Activated CD4-positive, alpha-beta T cell treated with anti-CD3 and anti-CD28 coated beads, Interleukin-2, Interleukin-4, amounts not matched to agents 100 ng/mL and 50 ng/mL, durations not matched to agents 16 hours and 8 hours (primary cell): Measurements from ENCODE around the gene GOLGA6L10.
"Not testable (repeated sequence)": the region's sequence is repeated elsewhere in the genome, so short reads cannot be mapped to it uniquely, and the experiment has no call there.

Experiments
- DNase-seq: peaks from one replicate; pipeline ENCODE4 v3.0.0-alpha.2; 2020; ENCODE audit warnings: low spot score

GOLGA6L10 gene

GRCh38 chr15:82349375-82349774 is at the start of gene GOLGA6L10:
TSS of gene GOLGA6L10 (minus strand) at chr15:82349475. CDS start at chr15:82349375, 100 bp downstream.
- DNase-seq: not testable (repeated sequence)

DNA sequence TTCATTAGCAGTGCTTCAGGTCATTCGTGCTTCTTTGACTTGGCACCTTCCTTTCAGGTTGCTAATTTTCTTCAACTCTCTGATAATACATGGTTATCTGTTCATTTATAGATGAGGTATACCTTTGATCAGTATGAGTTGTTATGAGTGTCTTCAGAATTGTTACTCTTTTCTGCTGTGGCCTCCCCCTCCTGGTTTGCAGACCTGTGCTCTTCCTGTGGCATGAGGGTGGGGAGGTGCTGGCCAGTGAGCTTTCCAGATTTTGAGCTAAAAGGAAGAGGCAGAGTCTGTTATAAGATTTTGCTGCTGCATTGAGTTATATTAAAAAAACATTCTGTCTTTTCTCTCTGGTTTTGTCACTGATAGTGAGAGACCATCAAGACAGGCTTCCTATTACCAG is 49.5 kb upstream of the GOLGA6L10 start:
- no peak for DNase-seq

GRCh38 chr15:82397817-82398216 is 48.5 kb upstream of the GOLGA6L10 start:
- no peak for DNase-seq

GRCh38 chr15:82395788-82396187 is 46.5 kb upstream of the GOLGA6L10 start:
- not testable (repeated sequence) for DNase-seq

- DNase-seq: no peak
Observed at GRCh38 chr15:82393671-82394070, 44.4 kb upstream of the GOLGA6L10 start.

- DNase-seq: not testable (repeated sequence)
Observed at GRCh38 chr15:82392077-82392476, 42.8 kb upstream of the GOLGA6L10 start.

GRCh38 chr15:82390152-82390551 is 40.9 kb upstream of the GOLGA6L10 start:
- not testable (repeated sequence) for DNase-seq

DNA sequence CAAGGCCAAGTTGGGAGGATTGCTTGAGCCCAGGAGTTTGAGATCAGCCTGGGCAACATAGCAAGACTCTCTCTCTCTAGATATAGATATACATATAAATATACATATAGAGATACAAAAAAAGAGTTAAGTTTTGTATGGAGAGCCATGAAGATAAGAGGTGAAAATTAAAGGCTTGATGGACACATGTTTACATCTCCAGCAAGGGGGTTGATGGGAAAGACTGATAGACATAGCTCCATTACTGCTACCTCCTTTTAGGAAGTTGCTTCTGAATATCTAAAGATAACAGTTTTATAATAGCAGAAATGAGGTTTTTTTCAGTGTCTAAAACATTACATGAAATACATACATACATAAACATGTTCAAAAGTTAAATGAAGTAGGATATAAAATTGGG is 37.9 kb upstream of the GOLGA6L10 start:
- DNase-seq: not testable (repeated sequence)

- not testable (repeated sequence) for DNase-seq
Observed at GRCh38 chr15:82381330-82381955, 32.2 kb upstream of the GOLGA6L10 start.

DNA sequence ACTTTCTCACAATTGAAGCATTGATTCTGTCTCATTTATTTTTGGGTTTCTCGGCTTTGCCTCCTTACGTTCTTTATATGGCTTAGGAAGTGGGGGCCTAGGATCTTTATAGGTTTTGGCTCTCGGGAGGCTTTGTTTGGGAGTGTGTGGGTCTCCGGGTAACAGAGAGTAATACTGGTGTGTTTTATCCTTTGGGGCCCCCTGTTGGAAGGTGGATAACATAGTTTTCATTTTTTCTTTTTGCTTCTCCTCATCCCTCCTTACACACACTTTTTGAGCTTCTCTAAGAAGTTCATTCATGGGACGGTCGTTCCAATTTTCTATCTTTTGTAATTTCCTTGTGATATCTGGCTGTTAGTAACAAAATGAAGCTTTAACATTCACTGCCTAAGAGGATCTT is 30.3 kb upstream of the GOLGA6L10 start:
- DNase-seq: not testable (repeated sequence)

GRCh38 chr15:82373661-82374060 is 24.4 kb upstream of the GOLGA6L10 start:
- not testable (repeated sequence) for DNase-seq

DNA sequence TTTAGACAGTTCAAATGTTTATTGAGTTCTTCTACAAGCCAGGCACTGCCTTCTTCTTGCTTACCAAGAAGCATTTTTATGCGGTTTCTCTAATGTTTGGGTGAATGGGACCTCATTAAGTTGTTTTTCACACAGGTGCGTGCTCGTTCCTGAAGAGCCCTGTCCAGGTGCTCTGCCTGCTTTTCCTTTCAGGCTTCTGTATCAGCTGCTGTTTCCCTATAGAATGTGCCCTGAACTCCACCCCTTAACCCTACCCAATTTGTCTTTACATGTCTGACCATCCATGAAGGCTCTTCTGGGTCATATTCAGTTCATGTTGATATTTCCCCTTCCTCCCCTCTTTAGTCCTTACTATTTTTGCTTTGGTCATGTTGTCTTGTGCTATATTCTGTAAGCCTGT is 22.4 kb upstream of the GOLGA6L10 start:
- DNase-seq: no peak

DNA sequence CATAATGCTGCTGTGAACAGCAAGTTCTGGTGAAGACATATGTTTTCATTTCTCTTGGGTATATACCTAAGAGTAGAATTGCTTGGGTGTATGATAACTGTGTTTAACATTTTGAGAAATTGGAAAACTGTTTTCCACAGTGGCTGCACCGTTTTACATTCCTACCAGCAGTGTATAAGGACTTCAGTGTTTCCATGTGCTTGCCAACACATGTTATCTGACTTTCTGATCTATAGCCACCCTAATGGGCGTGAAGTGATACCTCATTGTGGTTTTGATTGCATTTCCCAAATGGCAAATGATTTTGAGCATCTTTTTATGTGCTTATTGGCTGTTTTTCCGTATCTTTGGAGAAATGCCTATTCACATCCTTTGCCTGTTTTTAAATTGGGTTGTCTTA is 18.5 kb upstream of the GOLGA6L10 start:
- not testable (repeated sequence) for DNase-seq

DNA sequence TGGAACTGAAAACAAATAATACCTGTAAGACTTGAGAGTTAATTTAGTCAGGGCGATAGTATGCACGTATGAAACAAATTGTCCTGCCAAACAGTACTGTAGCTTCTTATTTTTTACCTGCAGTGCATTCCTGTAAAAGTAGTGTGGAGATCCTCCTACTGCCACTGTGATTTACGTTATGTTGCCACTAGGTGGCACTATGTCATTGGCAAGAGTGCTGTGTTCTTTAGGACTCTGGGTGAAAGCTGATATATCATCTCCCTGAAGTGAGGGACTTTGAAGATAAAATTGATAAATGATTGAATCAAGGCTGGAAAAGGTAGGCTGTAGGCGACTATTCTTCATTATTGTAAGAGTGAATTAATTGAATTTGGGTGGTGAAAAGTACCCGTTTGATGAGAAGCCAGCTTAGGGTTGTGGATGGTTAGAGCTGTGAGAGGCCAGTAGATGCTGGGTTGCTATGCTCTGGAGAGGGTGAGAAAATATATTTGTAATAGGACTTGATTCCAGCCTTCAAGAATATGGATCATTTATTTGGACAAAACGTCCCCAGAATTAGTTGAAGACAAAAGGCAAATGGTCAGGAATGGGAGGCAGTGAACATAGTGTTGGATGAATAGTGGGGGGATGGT is 16.5 kb upstream of the GOLGA6L10 start:
- DNase-seq: peak; percentile 68

DNA sequence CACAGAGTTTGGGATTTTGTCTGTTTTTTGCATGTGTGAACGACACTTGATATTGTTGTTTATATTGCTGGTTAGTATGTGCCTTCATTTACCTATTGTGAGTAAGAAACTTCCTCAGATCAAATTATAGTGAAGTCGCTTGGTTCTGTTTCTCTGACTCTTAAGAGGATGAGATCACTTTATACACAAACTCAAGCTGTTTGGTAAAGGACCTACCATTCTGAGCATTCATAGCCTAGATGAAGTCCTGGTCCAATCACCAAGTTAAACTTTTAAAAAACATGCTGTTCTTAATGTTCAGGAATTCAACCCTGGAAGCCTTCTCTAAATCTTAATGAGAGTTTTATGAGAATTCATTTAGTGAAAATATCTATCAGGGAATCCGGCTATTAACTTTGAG is 15.3 kb upstream of the GOLGA6L10 start:
- DNase-seq: not testable (repeated sequence)

DNA sequence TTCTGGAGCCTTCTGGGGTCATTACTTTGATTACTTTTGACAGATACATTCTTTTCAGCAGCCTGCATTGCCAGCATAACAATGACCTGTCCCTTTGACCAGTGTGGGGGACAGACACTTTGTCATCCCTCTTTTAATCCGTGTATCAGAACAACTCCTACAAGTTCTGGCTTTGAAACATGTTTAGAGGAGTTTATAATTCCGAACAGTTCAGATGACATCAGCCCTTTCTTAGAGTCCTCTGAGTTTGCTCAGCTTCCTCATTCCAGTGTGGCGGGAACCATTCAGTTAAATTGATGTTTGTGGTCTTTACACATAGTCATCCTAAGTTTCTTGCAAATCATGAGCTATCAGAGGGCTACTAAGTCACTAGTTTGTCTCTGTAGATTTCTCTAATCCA is 13.5 kb upstream of the GOLGA6L10 start:
- DNase-seq: not testable (repeated sequence)

- not testable (repeated sequence) for DNase-seq
Observed at GRCh38 chr15:82360618-82361017, 11.3 kb upstream of the GOLGA6L10 start.

GRCh38 chr15:82355055-82355454 is 5.8 kb upstream of the GOLGA6L10 start:
- not testable (repeated sequence) for DNase-seq

DNA sequence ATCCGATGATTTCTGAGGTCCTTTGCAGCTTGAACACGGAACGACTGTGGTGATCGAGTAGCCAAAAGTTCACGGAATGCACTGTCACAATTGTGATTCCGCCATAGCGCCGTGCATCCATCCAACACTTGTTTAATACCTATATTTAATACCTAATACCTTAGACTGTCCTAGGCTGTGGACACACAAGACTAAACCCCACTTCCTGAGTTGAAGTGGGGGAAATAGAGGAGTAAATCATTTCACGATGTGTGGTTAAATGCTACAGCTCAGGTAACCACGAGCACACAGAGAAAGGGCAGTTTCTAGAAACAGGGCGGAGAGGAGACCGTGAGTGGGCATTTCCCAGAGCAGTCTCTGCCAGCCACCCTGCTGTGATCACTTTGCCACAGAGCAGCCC is 5.3 kb upstream of the GOLGA6L10 start:
- not testable (repeated sequence) for DNase-seq

GRCh38 chr15:82347645-82348044 is 1.6 kb downstream of the GOLGA6L10 start:
- not testable (repeated sequence) for DNase-seq

- not testable (repeated sequence) for DNase-seq
Observed at GRCh38 chr15:82345176-82345575, 4.1 kb downstream of the GOLGA6L10 start.

DNA sequence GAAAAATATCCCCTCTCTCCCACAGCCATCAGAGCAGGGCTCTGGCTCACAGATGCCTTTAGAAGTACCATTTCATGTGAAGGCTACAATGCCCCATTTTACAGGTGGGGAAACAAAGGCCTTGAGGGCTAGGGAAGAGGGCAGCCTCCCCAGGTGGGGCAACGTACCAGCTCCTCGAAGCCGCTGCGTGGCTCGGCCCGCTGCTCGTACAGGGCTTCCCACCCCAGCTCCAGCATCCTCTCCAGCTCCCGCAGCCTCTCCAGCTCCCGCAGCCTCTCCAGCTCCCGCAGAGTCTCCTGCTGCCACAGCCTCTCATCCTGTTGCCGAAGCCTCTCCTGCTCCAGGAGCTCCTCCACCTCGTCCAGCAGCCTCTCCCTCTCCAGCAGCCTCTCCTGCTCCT is 4.9 kb downstream of the GOLGA6L10 start:
- not testable (repeated sequence) for DNase-seq

DNA sequence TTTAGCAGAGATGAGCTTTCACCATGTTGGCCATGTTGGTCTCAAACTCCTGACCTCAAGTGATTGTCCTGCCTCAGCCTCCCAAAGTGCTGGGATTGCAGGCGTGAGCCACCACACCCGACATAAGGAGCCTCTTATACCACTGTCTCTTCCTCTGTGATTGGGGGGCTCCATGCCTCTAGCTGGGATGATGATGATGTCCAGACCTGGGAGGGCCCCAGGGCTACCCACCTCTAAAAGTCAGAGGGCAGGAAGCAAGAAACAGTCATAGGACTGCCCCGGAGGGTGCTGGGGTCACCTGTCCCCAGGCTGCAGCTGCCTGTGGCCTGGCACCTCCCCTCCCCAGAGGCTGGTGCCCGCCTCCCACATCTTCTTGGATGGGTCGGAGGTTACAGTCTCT is 5.4 kb downstream of the GOLGA6L10 start:
- not testable (repeated sequence) for DNase-seq
